Smooth muscle cell of the umbilical artery (primary cell): ENCODE measurements around the gene EXD1. TPM values are rescaled to one million over a fixed set of nuclear protein-coding genes. Genes with fewer than 3 reads are reported as not detected.

Experiments
- total RNA-seq: library from RNA; depleted of rRNA; stranded (reverse); fragments of >200 nt; gene quantifications from 2 replicates; pipeline ENCODE4 v1.2.3, GENCODE V29; 2014

Gene EXD1, protein sequence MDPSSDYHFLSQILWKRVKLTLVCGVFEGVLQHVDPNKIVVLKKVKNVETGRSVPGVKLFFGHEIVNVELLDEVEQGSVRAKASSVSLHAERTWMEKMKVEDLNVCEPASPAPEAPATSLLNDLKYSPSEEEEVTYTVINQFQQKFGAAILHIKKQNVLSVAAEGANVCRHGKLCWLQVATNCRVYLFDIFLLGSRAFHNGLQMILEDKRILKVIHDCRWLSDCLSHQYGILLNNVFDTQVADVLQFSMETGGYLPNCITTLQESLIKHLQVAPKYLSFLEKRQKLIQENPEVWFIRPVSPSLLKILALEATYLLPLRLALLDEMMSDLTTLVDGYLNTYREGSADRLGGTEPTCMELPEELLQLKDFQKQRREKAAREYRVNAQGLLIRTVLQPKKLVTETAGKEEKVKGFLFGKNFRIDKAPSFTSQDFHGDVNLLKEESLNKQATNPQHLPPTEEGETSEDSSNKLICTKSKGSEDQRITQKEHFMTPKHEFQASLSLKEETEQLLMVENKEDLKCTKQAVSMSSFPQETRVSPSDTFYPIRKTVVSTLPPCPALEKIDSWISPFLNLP
- total RNA-seq, result under 0.01 TPM in 1 of 2 replicates, not detected in the other

DNA sequence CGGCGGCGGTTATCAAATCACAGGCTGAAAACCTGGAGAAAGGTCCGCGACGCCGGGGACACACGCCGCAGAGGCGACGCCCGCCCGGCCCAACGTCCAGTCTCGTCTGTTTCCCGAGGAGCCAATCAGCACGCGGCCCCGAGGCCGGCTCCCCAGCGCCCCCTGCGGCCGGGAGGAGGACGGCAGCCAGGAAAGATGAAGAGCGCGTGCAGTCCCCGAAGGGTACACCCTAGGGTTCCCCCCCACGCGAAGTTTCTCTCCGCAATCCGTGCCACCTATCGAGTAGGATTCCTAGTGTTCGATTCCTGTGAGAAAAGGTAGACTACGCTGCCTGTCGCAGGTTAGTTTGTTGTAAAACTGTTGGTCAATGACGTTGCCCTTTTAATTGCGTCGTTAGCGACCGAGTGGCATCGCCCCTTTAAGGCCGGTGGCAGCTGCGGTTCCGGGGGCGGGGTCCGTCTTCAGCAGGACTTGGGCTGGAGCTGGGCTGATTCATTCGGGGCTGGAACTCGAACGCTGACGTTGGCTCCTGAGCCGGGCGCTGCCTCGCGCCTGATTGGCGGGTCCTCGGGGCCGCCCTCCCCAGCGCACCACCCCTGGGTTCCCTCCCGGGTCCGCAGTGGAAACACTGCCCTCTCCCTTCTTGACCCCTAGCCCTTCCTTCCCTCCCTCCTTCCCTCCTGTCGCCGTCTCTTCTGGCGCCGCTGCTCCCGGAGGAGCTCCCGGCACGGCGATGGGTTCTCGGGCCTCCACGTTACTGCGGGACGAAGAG lies at the start of gene EXD1, which contains the start of gene CHP1:
EXD1 (minus strand) TSS at position 108 of the 772 bp plus-strand sequence. CDS start 4,182 bp downstream, outside the sequence.
CHP1 (plus strand) TSS at position 619 of the 772 bp plus-strand sequence; CDS start at position 734, 115 bp downstream.

Other genes with a start within 250 kb of the EXD1 start
- 17.5 and 32.9 TPM in 2 replicates for gene INO80, start 114.5 kb downstream of the EXD1 start, total RNA-seq
- 63.0 and 69.2 TPM in 2 replicates for gene CHP1, start 511 bp upstream of the EXD1 start, total RNA-seq
- 0.59 and 2.1 TPM in 2 replicates for gene OIP5, start 101.8 kb upstream of the EXD1 start, total RNA-seq
- gene NUSAP1, start 102.1 kb upstream of the EXD1 start, total RNA-seq, result 4.5 and 40.2 TPM in 2 replicates
- 27.6 and 31.8 TPM in 2 replicates for gene NDUFAF1, start 171.7 kb upstream of the EXD1 start, total RNA-seq
- 16.3 and 20.9 TPM in 2 replicates for gene RTF1, start 186.3 kb upstream of the EXD1 start, total RNA-seq